GM12892 (cell line): Measurements from ENCODE around the gene FAM13A.

Source experiments
- POLR2A ChIP-seq: IDR thresholded peaks from 2 replicates; pipeline ENCODE4 v1.6.1; 2011; ENCODE audit warnings: low read depth, low read length, control low read depth
- POLR2AphosphoS5 ChIP-seq: IDR thresholded peaks from 2 replicates; pipeline ENCODE4 v1.6.1; 2011; ENCODE audit warnings: low read depth, low read length, control low read depth

DNA sequence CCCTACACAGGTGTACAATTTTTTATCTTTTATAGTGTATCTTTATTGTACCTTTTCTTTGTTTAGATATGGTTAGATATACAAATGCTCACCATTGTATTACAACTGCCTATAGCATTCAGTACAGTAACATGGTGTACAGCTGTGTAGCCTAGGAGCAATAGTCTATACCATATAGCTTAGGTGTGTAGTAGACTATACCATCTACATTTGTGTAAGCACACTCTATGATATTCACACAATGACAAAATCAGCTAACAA, 80.3 kb downstream of the FAM13A start:
- TF ChIP-seq POLR2A, result no peak
- TF ChIP-seq POLR2AphosphoS5, result no peak
